ENCODE data around the gene PYGO2.

Gene PYGO2

DNA sequence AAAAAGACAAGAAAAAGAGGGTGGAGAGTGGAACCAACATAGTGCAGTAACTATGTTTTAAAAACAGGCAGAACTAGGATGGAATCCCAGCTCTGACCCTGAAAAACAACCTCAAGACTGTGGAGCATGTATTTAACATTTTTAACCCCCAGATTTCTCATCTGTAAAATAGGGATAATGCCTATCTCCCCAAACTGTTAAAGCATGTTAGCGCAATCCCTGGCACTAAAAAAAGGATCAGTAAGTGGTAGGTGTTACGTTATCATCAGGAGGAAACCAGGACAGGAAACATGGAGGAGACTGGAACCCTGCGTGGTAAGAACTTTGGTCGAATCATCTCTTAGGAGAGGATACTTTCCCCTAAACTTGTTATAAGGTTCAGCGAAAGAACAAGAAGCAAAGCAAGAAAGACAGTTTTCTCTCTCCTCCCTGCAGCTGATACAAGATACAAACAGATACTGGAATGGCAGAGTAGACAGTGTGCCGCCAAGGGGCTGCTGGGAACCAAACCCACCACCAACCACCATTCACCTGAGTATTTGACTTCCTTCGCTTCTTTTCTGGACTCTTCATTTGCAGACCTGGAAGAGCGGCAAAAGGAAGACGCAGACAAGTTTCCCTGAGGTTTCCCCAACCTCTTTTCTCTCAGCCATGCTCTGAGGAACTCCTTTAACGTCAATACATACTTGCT is 991 bp downstream of the PYGO2 start:
- DNase-seq (ENCODE audit: low read depth in 2 of 2) = no peak

DNA sequence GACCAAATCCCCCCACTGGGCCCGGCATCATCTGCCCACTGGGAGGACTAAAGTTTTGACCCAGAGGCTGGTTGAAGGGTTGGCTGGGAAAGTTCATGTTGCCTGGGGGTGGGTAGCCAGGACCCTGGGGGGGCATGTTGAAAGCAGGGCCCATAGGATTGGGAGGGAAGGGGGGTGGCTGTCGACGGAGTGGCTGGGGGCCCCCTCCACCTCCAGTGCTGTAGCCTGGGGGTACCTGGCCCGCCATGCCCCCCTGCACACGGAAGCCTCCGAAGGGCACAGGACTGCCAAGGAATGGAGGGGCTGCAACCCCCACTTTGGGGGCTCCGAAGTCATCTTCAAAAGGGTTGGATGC is 2.2 kb downstream of the PYGO2 start:
- DNase-seq (ENCODE audit: low read depth in 2 of 2) = no peak

DNA sequence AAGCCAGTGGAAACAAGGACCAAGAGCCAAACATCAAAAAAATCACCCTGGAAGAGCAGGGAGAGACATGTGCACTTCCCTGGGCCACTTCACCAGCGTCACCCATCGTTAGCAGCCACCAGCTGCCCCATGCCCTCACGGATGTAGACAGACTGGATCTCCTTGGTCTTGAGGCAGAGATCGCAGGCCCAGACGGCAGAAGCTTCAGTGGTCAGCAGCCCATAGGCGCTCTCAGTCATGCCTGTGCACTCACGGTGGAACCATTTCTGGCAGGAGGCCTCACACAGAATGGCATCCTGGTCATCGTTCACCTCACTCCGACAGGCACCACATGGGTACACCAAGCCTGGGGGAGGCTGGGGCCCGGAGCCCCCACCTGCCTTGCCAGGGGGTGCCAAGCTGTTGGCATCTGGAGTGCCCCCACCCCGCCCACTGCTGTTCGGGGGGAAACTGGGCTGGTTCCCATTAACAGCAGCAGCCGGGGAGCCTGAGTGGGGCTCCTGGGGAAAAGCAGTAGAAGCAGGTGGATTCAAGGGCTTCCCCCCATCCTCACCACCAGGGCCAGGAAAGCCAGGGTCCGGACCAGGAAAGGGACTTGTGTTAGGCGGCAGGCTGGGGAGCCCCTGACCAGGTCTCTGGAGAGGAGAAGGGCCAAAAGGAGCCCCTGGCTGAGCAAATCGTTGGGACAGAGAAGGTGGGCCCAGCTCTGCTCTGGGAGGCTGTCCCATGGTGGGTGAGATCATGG is 2.7 kb downstream of the PYGO2 start:
- DNase-seq (ENCODE audit: low read depth in 2 of 2) = no peak

DNA sequence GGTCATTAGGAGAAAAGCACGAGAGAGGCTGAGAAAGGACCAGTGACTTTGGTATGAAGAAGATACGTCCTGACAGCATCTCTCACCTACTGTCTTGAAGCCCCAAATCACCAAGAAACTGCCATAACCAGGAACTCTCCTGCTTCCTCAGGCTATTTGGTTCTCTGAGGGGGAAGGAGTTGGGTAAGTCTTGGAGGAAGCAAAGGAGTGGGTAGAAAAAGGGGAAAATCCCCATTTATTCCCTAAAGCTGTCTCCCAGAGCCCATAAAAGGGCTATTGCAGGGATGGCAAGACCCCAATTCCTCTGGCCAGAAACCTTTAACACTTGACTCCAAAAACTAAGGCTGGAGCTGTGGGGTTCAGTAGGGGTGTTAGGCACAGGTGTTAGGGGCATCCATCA is 3.5 kb downstream of the PYGO2 start:
- no peak for DNase-seq (ENCODE audit: low read depth in 2 of 2)

DNA sequence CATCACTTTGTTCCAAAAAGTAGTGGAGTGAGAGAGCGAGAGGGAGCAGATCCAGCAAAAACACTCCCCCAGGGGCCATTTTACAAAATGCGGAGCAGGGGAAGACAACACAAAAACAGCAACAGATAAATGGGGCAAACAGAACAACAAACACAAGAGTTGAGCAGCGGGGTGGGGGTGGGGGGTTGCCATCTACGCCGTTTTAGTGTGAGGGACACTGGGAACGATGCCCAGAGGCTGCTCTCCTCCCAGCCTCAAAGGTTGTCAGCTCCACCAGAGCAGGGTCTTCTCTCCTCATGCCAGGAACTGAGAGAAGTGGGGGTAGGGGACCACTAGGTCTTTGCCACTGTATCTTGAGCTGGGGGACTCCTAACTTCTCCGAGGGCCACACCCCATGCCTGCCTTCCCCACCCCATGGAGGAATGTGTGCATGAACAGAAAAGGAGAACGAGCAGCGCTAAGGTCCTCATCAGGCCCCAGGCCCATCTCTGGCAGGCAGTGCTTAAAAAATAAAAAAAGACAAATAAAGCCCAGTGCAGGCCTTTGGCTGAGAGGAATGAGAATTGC is 4.4 kb downstream of the PYGO2 start:
- DNase-seq (ENCODE audit: low read depth in 2 of 2) = no peak

DNA sequence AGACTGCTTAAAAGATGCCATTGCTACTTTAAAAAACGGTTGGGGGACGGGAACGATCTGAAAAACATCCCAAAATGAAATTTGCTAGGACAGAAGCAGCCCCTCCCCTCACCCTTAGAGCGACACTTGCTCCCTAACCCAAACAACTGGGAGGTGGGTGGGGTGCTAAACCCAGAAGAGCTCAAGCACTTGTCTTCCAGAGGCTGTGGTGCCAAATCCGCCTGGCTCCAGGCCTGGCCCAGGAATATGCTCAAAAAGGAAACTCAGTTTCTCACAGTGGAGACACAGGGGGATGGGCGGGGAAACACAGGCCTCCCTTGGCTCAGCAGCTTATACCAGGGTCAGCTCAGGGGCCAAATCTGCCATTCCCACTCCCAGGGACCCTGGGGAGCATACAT is 5.0 kb downstream of the PYGO2 start:
- no peak for DNase-seq (ENCODE audit: low read depth in 2 of 2)

DNA sequence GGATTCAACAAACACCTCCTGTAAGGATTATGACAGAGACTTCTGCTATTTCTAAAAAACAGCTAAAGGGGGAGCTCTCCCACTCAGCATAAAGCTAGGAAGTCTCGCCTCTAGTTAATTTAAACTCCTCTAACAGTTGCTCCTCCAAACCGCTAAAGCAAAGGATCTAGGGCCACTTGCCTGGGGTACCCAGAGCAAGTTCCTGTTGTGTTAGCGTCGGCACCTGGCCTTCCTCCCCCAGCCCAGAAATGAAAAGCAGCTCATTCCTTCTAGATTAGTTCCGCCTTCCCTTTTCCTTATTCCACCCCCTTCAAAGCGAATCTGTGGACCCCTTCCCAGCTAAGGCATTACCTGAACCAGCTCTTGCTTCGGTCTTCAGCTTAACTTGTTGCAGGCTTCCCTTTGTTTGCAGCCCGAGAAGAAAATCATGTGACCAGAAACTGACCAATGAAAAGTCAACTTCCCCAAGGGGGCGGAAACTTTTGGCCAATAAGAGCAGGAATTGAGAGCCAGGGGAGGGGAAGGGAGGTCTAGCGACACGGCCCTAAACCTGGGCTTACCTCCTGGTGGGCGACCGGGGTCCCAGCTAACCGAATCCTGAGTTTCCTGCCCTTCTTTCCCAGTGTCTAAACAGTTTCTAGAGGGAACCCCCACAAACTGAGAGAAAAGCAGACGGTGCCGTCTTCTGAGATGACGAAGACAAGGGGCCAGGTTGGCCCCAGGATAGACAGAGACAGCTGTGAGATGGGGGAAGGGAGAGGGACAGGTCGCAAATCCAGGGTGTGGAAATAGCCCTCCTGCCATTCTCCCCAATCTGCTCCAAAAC is 5.7 kb downstream of the PYGO2 start, which contains the start of gene PBXIP1:
Gene PBXIP1 (minus strand): TSS at position 382 of the 826 bp plus-strand sequence. CDS start 2,378 bp downstream, outside the sequence.
- DNase-seq (ENCODE audit: low read depth in 2 of 2) = peak; percentile 55 to 70

DNA sequence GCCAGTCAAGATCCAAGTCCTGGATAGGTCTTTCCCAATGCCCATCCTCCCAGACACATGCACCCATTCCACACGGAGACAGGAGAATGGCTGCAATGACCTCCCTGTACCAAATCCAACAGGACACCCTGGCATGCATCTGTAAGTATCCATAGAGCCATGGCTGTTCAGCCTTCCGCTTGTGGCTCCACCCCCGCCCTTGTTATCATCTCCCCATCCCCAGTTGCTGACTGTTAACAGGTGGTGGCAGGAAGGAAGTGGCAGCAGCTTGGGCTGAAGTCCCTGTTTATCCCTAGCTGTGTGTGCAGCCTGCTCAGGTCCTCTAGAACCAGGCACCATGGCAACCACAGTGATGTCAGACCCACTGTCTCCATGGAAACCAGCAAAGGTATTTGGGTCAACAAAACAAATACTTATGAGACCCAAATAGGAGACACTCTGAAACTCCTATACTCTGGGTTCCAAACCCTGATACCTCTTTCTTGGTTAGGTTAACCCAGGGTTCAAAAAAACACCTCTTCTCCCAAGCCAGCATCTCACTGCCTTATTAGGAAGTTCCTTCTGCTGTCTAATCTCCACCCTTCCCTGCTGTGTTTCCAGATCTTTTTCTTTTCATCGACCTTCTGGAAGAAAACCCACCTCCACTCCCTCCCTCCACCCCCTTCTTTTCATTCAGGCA is 6.4 kb downstream of the PYGO2 start:
- DNase-seq (ENCODE audit: low read depth in 2 of 2) = peak; percentile 68

DNA sequence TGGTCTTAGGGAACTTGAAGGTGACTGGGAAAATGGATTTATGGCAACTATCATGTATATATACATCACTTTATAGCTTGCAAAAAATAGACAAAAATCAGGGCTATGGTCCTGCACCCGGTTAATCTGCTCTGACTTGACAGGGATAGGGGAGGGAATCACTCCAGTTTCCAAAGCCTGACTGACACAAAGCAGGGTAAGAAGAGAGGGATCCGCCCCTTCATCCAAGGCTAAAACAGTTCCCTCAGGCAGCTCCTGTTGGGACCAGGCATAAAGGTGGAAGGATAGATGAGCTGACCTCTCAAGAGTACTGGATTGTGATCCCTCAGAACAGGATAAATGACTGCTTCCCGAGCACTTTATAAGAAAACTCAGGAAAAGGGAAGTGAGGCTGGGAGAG is 7.0 kb downstream of the PYGO2 start:
- no peak for DNase-seq (ENCODE audit: low read depth in 2 of 2)

DNA sequence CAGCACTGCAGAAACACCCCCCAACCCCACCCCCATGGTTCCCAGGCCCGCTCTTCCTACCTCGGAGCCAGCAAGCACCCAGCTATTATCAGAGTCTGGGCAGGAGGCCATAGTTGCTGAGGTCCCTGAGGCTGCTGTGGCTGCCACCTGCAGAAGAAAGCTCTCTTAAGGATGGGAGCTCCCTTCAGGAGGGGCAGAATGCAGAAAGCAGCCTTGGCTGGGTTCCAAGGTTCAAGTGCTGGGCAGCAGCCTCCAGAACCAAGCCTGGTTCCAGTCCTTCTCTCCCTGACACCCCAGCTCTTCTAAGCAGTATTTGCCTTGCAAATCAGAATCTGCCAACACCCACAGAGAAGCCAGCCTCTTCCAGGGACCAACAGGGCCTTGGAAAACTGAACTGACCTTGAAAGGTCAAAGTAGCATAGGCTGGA is 8.0 kb downstream of the PYGO2 start:
- no peak for DNase-seq (ENCODE audit: low read depth in 2 of 2)

DNA sequence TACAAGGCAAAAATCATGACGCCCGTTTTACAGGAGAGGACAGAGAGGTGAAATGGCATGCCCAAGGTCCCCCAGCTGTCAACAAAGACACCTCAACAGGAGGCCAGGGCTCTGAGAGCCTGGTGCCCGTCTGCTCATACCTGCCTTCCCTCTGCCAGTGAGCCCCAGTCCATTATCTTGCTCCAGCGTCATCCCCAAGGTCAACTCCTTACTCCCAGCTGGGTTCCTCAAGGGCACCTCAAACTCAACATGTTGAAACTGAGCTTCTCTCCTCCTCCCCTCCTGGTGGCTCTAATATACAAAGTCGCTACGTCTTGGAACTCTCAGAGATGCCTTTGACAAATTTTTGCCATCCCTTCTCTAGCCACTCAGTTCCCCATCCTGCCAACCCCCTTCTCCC is 8.9 kb downstream of the PYGO2 start:
- DNase-seq (ENCODE audit: low read depth in 2 of 2) = no peak

DNA sequence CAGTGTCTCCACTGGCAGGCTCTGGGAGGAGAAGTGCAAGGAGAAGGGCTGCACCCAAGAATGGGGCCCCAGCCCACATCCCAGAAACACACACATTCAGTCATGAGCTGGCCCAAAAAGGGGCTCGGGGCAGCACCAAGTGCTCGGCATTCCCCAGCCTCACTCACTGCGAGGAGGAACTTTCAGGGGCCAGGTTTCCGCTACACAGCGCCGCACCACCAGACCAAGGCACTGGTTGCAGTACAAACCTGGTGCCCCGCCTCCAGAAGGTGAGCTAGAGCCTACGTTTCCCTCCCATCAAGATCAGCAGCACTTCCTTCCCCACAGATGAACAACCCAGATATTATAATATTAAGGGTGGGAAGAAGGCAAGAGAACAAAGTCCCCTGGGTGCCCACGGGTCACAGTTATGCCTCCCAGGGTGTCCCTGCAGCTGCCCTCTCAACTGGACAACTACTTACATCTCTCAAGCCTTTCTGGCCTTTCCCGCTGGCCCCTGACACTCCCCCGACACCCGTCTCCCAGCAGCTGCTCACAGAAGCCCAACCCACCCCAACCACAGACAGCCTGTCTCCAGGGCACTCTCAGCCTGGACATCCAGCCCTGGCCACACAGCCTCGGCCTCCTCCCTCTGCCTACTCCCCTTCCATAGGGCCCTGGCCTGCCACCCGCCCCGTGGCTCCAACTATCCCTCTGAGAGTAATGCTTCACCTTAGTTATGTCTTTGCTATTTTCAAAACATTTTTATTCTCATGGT is 9.5 kb downstream of the PYGO2 start:
- peak in 1 of 2 donors; percentile 49 for DNase-seq (ENCODE audit: low read depth in 2 of 2)

DNA sequence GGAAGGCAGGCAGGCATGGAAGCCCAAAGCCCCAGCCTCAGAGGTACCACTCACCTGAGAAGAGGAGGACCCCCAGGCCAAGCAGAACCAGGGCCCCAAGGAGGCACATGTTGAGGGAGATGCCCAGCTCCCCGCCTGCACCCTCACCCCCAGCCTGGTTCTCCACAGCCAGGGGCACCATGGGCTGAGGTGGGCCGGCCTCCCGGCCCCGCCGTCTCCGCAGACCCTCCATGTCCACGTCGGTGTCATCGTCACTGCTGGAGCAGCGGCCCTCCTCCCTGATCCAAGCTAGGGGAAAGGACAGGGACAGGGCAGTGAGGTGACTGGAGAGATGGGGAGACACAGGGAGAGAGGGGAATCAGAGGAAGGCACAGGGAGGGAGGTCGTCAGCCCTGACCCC is 13.5 kb downstream of the PYGO2 start:
- no peak for DNase-seq (ENCODE audit: low read depth in 2 of 2)

DNA sequence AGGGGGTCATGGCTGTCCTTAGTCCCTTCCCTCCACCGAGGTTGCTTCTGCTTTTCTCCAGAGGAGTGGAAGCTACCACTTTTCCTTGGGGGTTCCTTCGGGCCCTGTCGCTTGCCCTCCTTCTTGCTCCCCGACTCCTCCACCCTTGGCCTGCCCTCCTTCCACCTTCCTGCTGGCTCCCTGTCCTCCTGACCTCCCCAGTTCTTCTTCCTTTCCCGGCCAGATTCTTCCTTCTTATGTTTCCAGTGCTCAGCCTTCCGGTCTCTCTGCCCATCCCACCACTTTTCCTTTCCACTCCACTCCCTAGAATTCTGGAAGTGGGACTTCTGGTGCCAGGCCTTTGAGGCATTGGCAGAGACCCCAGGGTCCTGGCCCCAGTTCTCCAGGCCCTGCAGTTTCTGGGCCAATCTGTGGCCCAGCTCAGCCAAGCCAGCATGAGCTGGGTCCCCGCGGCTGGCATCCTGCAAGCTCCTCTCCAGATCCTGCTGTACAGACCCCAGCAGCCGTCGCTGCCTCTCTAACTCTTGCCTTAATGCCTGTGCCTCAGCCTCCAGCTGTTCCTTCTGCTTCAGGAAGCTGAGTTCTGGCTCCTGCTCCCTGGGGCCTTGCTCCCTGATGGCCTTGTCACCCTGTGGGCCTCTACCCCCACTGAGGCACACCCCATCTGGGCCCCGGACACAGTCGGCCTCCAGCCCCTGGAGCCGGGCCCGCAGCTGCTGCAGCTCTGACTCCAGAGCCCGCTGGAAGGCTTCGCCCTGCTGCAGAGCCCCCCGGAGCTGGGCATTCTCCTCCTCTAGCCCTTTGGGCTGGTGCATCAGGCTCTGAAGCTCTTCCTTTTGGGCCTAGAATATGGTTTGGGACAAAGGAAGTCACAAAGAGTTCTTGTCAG is 15.4 kb downstream of the PYGO2 start:
- no peak for DNase-seq (ENCODE audit: low read depth in 2 of 2)

DNA sequence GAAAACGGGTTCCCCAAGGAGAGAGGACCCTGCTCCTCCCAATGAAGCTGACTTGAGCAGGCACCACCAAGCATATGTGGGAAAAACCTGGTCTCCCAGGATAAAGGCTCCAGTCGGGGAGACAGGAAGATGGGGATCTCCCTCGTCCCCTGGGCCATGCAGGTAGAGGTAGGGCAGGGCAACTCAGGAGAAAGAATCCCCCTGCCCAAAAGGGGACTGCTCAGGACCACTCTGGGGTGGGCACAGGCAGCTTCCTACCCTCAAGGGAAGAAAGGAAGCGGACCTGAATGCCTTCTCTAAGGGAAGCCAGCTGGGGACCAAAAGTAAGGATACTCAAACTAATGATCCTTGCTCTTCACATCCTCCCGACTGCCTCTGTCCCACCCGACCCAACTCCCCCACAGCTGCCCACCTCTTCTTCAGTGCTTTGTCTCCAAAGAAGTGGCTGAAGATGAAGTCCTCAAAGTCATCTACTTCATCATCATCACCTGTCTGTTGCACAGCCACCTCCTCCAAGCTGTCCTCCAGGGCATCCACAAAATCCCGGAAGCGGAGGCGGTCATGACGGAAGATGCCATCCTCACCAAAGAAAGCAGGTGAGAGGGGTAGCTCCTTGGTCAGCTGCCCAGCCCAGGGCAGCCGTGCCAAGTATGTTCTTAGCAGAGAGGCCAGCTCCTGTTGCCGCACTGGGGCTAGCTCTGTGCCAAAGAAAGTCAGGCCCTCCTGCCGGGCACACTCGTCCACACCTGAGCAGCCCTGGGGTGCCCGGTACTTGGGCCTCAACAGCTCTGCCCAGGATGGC is 16.2 kb downstream of the PYGO2 start:
- DNase-seq (ENCODE audit: low read depth in 2 of 2) = no peak

DNA sequence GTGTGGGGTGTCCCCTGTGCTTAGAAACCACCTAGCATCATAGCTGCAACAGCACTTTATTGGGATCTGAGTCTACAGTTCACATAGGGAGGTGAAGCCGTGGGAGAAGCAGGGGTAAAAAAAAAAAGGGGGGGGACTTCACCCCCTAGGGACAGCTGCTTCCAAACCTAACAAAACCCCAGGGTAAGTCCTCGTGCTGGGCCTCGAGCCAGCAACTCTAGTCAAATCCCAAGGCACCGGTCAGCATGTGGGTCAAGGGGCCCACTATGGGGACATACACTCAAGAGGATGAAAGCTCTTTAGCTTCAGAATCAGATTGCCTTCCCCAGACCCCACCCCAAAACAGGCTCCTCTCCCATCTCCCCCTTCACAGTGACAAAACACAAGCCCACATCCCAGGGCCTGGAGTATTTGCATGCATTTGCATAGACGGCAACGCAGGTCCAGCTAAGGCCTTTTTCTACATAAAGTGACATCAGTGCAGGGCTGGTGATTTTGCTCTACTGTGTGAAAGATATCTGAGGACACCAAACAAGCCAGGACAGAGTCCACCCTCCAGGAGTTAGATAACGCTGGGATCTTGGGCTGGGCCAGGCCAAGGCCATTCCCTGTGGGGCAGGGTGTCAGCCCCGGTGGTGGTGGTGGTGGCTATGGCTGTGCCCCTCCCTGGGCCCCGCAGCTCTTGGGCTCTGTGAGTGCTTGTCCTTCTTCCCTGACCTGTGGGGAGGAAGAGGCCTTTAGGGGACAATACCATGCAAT is 17.0 kb downstream of the PYGO2 start:
- DNase-seq (ENCODE audit: low read depth in 2 of 2) = no peak

DNA sequence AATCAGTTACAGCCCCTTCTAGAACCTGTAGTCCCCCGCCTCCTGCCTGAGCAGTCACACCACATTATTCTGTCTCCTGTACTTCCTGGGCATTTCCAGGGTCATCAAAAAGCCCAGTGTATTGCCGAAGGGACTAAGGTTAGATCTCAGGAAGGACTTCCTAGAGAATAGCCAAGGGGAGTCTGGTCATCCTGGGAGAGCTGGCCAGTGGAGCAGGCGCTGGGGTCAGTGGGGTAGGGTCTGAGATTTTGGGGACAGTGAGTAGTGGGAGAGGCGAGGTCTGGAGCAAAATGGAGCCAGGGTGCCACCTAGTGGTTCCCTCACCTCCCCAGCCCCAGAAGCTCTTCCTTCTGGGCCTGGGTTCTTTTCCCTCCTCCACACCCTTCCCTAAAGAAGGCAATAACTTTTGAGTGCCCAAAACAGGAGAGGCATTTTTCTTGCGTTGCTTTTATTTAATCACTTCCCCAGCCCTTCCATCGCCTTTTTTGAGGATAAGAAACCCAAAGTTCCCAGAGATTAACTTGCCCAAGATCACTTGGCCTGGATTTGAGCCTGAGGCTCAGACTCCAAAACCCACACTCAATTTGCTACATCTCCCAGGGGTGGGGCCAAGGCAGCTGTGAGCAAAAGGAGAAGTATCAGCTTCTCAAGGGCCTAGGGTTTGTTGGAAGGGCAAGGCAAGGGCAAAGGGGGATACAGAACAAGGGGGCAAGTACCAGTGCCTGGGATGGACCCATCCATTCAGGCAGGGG is 17.8 kb downstream of the PYGO2 start:
- no peak for DNase-seq (ENCODE audit: low read depth in 2 of 2)

Data from stimulated activated CD8-positive, alpha-beta memory T cell treated with anti-CD3 and anti-CD28 coated beads, Interleukin-15, amount 100 ng/mL, for 48 hours (primary cell).